Measurements from ENCODE around the gene HPCAL1. TPM values are rescaled to one million over a fixed set of nuclear protein-coding genes. Genes with fewer than 3 reads are reported as not detected.

The HPCAL1 gene
- total and polyA plus RNA-seq, 8 donors = 22.1 to 32.7 (median 26.4) TPM

- DNase-seq = peak in 1 of 6 donors; percentile 52
- H3K9me3 ChIP-seq = no peaks in the 10 kb centered on the region
- peaks cover 9 to 12% (median 9%) of the 10 kb centered on the region in 3 donors for H3K4me1 ChIP-seq
- H3K27ac ChIP-seq = no peak overlapping the region
- H3K4me3 ChIP-seq = no peak overlapping the region
- TF ChIP-seq, protein P1, sequence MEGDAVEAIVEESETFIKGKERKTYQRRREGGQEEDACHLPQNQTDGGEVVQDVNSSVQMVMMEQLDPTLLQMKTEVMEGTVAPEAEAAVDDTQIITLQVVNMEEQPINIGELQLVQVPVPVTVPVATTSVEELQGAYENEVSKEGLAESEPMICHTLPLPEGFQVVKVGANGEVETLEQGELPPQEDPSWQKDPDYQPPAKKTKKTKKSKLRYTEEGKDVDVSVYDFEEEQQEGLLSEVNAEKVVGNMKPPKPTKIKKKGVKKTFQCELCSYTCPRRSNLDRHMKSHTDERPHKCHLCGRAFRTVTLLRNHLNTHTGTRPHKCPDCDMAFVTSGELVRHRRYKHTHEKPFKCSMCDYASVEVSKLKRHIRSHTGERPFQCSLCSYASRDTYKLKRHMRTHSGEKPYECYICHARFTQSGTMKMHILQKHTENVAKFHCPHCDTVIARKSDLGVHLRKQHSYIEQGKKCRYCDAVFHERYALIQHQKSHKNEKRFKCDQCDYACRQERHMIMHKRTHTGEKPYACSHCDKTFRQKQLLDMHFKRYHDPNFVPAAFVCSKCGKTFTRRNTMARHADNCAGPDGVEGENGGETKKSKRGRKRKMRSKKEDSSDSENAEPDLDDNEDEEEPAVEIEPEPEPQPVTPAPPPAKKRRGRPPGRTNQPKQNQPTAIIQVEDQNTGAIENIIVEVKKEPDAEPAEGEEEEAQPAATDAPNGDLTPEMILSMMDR (IDR thresholded peaks at IDR 0.05) = no peak
- peak in 2 of 4 donors; percentile 33 to 52 for ATAC-seq
- no peak for FAIRE-seq
- no peaks in the 10 kb centered on the region for H3K36me3 ChIP-seq
- H3K27me3 ChIP-seq = no peaks in the 10 kb centered on the region
- intact Hi-C loops (cut with DNase I) = loop anchor here in 1 of 3 donors (10.0 kb wide), 1 partner anchor 126 kb away; no protein-coding TSS in a partner anchor
- WGBS, 2 donors = 87 to 88% methylated on average over 11 of the region's 11 CpGs
These were observed 97.9 kb downstream of the HPCAL1 start for GRCh38 chr2:10400568-10400977.

DNA sequence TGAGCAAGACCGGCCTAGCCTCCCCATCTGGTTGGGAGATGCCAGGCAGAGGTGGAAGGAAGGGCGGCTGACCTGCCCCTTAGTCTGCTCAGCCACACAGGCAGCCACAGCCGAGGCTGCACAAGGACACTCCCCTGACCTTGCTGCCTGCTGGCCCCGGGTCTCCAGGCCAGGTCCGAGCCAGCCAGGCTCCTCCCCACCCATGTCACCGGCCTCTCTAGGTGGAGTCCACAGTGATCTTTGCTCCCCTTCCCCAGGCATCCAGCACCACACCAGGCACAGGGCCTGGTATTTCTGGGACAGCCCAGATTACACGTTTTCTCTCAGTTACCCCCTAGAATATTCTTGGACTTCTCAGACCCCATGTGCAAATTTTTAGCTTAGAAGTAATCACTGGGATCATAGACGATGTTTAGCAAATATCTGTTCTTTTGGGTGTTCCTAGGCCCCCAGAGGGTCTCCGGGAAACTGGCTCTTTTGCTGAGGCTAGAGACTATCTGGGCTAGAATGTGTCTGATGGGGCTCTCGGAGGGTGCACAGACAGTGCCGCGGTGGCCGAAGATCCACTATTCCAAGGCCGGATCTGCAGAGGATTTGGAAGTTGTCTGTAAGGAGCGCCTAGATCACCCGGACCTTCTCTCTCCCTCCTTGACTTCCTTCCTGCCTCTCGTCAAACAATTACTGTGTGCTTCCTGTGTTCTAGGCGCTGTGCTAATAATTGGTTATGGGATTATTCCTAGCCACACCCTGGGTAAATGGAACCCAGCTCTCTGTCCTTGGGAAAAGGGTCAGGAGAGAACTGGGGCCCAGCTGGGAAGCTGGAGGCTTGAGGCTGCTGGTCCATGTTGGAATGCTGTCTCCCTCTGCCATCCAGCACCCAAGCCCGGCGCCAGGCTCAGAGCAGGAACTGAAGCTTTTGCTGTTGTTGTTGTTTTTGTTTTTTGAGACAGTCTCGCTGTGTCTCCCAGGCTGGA lies 98.6 kb downstream of the HPCAL1 start:
- 76 to 78% methylated on average over 21 of the region's 21 CpGs for WGBS, 2 donors
- Histone ChIP-seq H3K36me3 (no peaks in the 10 kb centered on the region), H3K9me3 (no peaks in the 10 kb centered on the region), H3K27ac (no peak overlapping the region), H3K4me1 (peaks cover 12 to 16% (median 14%) of the 10 kb centered on the region in 3 donors), H3K27me3 (no peaks in the 10 kb centered on the region), H3K4me3 (no peak overlapping the region)
- intact Hi-C loops (cut with DNase I) = loop anchor here in 1 of 3 donors (10.0 kb wide), 1 partner anchor 126 kb away; no protein-coding TSS in a partner anchor
- TF ChIP-seq, protein P1 (IDR thresholded peaks at IDR 0.05) = no peak
- no peak for FAIRE-seq
- ATAC-seq = peak in 1 of 4 donors; percentile 6
- DNase-seq = peak in 1 of 6 donors; percentile 65

- Histone ChIP-seq H3K27me3 (no peaks in the 10 kb centered on the region), H3K9me3 (no peaks in the 10 kb centered on the region), H3K4me3 (no peak overlapping the region), H3K36me3 (no peaks in the 10 kb centered on the region), H3K27ac (no peak overlapping the region), H3K4me1 (peaks cover 12 to 20% (median 14%) of the 10 kb centered on the region in 3 donors)
- TF ChIP-seq, protein P1 (IDR thresholded peaks at IDR 0.05) = no peak
- ATAC-seq (no peak), FAIRE-seq (no peak), DNase-seq (no peak)
- intact Hi-C loops (cut with DNase I) = loop anchor here in 1 of 3 donors (10.0 kb wide), 1 partner anchor 127 kb away; no protein-coding TSS in a partner anchor
- WGBS, 2 donors = 89 to 95% methylated on average over 14 of the region's 14 CpGs
These were observed 99.4 kb downstream of the HPCAL1 start for GRCh38 chr2:10402062-10402585.

DNA sequence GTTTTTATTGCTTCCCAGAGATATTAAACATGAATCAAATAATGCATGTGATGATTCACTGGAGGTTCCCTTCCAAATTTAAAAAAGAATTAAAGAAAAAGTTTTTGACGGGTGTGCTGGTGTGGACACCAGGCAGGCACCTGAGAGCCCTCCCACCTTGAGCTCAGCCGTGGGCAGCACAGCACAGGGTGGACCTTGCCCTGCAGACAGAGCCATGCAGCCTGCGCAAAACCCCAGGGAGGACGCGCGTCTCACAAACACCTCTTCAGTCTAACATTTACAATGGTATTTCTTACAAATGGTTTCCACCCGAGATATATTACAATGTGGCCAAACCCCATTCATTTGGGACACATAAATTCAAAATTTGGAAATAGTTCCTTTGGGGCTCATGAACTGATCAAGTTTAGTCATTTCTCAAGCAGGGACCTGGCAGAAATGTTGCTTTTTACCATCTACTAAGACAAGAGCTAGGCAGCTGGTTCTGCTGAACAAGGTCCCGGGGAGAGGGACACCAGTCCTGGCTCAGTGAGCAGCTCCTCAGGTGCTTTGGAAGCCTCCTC lies 100.0 kb downstream of the HPCAL1 start:
- intact Hi-C loops (cut with DNase I) = loop anchor here in 1 of 3 donors (10.0 kb wide), 1 partner anchor 128 kb away; no protein-coding TSS in a partner anchor
- H3K36me3 ChIP-seq = no peaks in the 10 kb centered on the region
- ATAC-seq = no peak
- H3K27me3 ChIP-seq = no peaks in the 10 kb centered on the region
- no peak for DNase-seq
- no peak overlapping the region for H3K27ac ChIP-seq
- WGBS, 2 donors = 83 to 95% methylated on average over 8 of the region's 8 CpGs
- no peak overlapping the region for H3K4me3 ChIP-seq
- no peak for FAIRE-seq
- H3K9me3 ChIP-seq = no peaks in the 10 kb centered on the region
- peaks cover 12 to 26% (median 14%) of the 10 kb centered on the region in 3 donors for H3K4me1 ChIP-seq
- TF ChIP-seq, protein P1 (IDR thresholded peaks at IDR 0.05) = no peak
